ENCODE data around the gene RANGAP1.

RANGAP1 gene

DNA sequence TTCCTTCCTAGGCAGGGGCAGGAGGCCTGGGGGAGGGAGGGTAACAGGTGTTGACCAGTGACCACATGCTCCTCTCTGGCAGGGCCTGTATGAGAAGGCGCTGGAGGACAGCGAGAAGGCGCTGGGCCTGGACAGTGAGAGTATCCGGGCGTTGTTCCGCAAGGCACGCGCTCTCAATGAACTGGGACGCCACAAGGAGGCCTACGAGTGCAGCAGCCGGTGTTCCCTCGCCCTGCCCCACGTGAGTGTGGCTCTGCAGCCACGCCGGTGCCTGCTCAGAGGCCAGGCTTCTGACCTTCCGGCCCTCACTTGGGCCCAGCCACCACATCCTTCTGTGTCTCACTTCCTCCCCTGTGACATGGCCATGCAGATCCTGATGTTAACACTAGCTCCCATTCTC, 41.1 kb upstream of the RANGAP1 start:
- DNase-seq (ENCODE audit: low read depth in 2 of 2) = no peak
- TF ChIP-seq, protein P1, sequence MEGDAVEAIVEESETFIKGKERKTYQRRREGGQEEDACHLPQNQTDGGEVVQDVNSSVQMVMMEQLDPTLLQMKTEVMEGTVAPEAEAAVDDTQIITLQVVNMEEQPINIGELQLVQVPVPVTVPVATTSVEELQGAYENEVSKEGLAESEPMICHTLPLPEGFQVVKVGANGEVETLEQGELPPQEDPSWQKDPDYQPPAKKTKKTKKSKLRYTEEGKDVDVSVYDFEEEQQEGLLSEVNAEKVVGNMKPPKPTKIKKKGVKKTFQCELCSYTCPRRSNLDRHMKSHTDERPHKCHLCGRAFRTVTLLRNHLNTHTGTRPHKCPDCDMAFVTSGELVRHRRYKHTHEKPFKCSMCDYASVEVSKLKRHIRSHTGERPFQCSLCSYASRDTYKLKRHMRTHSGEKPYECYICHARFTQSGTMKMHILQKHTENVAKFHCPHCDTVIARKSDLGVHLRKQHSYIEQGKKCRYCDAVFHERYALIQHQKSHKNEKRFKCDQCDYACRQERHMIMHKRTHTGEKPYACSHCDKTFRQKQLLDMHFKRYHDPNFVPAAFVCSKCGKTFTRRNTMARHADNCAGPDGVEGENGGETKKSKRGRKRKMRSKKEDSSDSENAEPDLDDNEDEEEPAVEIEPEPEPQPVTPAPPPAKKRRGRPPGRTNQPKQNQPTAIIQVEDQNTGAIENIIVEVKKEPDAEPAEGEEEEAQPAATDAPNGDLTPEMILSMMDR (IDR thresholded peaks at IDR 0.05; ENCODE audit: low read depth, low read length) = no peak
- no peak overlapping the region for H3K4me3 ChIP-seq (replicated peaks in 1 of 2; ENCODE audit: low read depth in 2 of 2, low read length in 2 of 2)

- TF ChIP-seq, protein P1 (IDR thresholded peaks at IDR 0.05; ENCODE audit: low read depth, low read length) = no peak
- DNase-seq (ENCODE audit: low read depth in 2 of 2) = no peak
- no peak overlapping the region for H3K4me3 ChIP-seq (replicated peaks in 1 of 2; ENCODE audit: low read depth in 2 of 2, low read length in 2 of 2)
Observed at GRCh38 chr22:41324821-41325528, 39.0 kb upstream of the RANGAP1 start.

DNA sequence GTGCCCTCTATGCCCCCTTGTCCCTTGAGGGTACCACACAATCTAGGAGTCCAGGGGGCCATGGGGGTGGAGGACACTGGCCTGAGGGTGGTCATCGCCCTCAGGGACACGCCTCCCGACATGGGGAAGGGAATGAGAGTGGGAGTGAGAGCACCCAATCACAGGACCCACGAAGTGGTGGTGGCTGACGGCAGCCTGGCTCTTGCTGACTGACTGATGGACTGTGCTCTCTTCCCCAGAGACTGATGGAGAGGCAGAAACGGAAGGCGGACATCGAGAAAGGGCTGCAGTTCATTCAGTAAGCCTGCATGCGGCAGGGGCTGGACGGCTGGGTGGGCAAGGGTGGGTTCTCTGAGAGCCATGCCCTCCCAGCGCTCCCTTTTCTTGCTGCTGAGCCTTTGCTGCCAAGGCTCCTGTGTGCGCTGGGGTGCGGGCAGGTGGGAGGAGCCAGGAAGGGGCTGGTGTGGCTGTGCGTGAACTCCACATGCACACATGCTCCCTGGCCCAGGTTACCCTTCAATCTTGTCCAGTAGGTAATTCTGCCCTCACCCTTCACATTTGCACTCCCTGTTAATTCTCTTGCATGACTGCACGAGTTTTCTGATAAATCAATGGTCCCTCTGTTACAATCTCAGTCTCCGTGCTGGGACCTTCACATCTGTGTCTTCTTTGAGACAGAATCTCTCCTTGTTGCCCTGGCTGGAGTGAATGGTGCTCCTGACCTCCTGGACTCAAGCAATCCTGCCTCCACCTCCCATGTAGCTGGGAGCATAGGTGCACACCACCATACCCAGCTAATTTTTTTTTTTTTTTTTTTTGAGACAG, 34.6 kb upstream of the RANGAP1 start:
- no peak for DNase-seq (ENCODE audit: low read depth in 2 of 2)
- H3K4me3 ChIP-seq (replicated peaks in 1 of 2; ENCODE audit: low read depth in 2 of 2, low read length in 2 of 2) = no peak overlapping the region
- TF ChIP-seq, protein P1 (IDR thresholded peaks at IDR 0.05; ENCODE audit: low read depth, low read length) = no peak

DNA sequence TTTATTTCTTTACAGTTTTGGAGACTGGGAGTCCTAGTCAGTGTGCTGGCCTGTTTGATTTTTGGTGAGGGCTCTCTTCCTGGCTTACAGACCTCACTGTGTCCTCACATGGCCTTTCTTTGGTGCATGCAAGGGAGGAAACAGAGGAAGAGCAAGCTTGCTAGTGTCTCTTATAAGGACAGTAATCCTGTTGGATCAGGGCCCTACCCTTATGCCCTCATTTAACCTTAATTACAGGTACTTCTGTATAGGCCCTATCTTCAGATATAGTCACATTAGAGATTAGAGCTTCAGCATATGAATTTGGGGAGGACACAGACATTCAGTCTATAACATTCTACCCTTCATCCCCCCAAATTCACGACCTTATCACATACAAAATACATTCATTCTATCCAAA, 29.6 kb upstream of the RANGAP1 start:
- H3K4me3 ChIP-seq (replicated peaks in 1 of 2; ENCODE audit: low read depth in 2 of 2, low read length in 2 of 2) = no peak overlapping the region
- DNase-seq (ENCODE audit: low read depth in 2 of 2) = no peak
- TF ChIP-seq, protein P1 (IDR thresholded peaks at IDR 0.05; ENCODE audit: low read depth, low read length) = no peak

GRCh38 chr22:41314821-41315220, 28.8 kb upstream of the RANGAP1 start:
- no peak overlapping the region for H3K4me3 ChIP-seq (replicated peaks in 1 of 2; ENCODE audit: low read depth in 2 of 2, low read length in 2 of 2)
- DNase-seq (ENCODE audit: low read depth in 2 of 2) = no peak
- TF ChIP-seq, protein P1 (IDR thresholded peaks at IDR 0.05; ENCODE audit: low read depth, low read length) = no peak

GRCh38 chr22:41311487-41311886, 25.5 kb upstream of the RANGAP1 start:
- TF ChIP-seq, protein P1 (IDR thresholded peaks at IDR 0.05; ENCODE audit: low read depth, low read length) = no peak
- no peak overlapping the region for H3K4me3 ChIP-seq (replicated peaks in 1 of 2; ENCODE audit: low read depth in 2 of 2, low read length in 2 of 2)
- no peak for DNase-seq (ENCODE audit: low read depth in 2 of 2)
